A549 (cell line): ENCODE data around the gene CSPG4. TPM values are rescaled to one million over a fixed set of nuclear protein-coding genes. Genes with fewer than 3 reads are reported as not detected.
"Not testable (repeated sequence)": the region's sequence is repeated elsewhere in the genome, so short reads cannot be mapped to it uniquely, and the experiment has no call there.

Source experiments
- ATAC-seq, 2 experiments: fragments of 200-7000 bp in 1 of 2; fragments of >200 bp in 1 of 2; cut with Nextera tagmentation in 1 of 2; cut with Tn5 transposase in 1 of 2; 3 replicates each; pipeline versions ENCODE4 v1.8.0 to v1.9.1; 2018 to 2020; ENCODE audit warnings: mild to moderate bottlenecking in 1 of 2, moderate library complexity in 1 of 2
- CTCF ChIA-PET: fragments of 300-600 bp; sonication (Branson Sonifier 250); formaldehyde crosslinking; extraction: SDS; loops from one replicate; lab custom pipeline; 2021; ENCODE audit warnings: antibody characterized with exemption, inconsistent platforms; lab: Yijun Ruan, JAX
- POLR2A ChIA-PET: fragments of 350-600 bp; formaldehyde crosslinking; extraction: SDS; loops from one replicate; lab custom pipeline; 2021; ENCODE audit warnings: antibody characterized with exemption, inconsistent platforms; lab: Yijun Ruan, JAX
- DNase-seq, 2 experiments: peaks; one replicate each; pipeline versions ENCODE4 v3.0.0 to v3.0.0-alpha.2; 2011 to 2016; ENCODE audit warnings: low read depth in 1 of 2, low spot score in 1 of 2
- FAIRE-seq: peaks from 2 replicates; lab custom pipeline; 2011; peaks lifted over from hg19 to GRCh38; lab: Jason Lieb, UNC
- H3K27ac ChIP-seq, 2 experiments: fragments of >200 bp; sonication (Bioruptor Twin); formaldehyde crosslinking; 3 replicates each; pipeline ENCODE4 v1.5.1; 2016 to 2017
- H3K4me1 ChIP-seq: fragments of >200 bp; sonication (Bioruptor Twin); formaldehyde crosslinking; 3 replicates; pipeline ENCODE4 v1.6.1; 2016
- H3K4me2 ChIP-seq: fragments of >200 bp; sonication (Bioruptor Twin); formaldehyde crosslinking; 3 replicates; pipeline ENCODE4 v1.6.1; 2016
- H3K4me3 ChIP-seq: fragments of >200 bp; sonication (Bioruptor Twin); formaldehyde crosslinking; 3 replicates; pipeline ENCODE4 v1.5.1; 2016
- H3K9me3 ChIP-seq: fragments of >200 bp; sonication (Bioruptor Twin); formaldehyde crosslinking; 3 replicates; pipeline ENCODE4 v1.6.1; 2016
- ATOH8 ChIP-seq: fragments of 250-450 bp; sonication (Bioruptor Pico); IDR thresholded peaks from 2 replicates; pipeline ENCODE4 v1.5.0; 2020; ENCODE audit warnings: low read depth, mild to moderate bottlenecking, moderate library complexity
- BCL3 ChIP-seq: fragments of >200 bp; sonication (Bioruptor Twin); formaldehyde crosslinking; IDR thresholded peaks from 3 replicates; pipeline ENCODE4 v1.6.1; 2016
- CHD4 ChIP-seq: fragments of 200-600 bp; sonication (generic); IDR thresholded peaks from 2 replicates; pipeline ENCODE4 v1.6.1; 2016; ENCODE audit warnings: antibody characterized with exemption, mild to moderate bottlenecking, borderline replicate concordance
- EHMT2 ChIP-seq: fragments of 200-600 bp; sonication (generic); IDR thresholded peaks from 2 replicates; pipeline ENCODE4 v1.6.1; 2016; ENCODE audit warnings: antibody characterized with exemption, low read depth, mild to moderate bottlenecking, moderate library complexity
- EP300 ChIP-seq, 2 experiments: fragments of >200 bp; sonication (Bioruptor Twin); formaldehyde crosslinking; IDR thresholded peaks; 2 replicates in 1 of 2; 3 replicates in 1 of 2; pipeline ENCODE4 v1.6.1; 2016 to 2017
- FOSB ChIP-seq: fragments of 250-450 bp; sonication (Bioruptor Pico); IDR thresholded peaks from 2 replicates; pipeline ENCODE4 v1.5.0; 2020; ENCODE audit warnings: mild to moderate bottlenecking, moderate library complexity
- FOSL2 ChIP-seq, 2 experiments: fragments of 450-650 bp in 1 of 2; fragments of >200 bp in 1 of 2; sonication (Bioruptor Twin) in 1 of 2; formaldehyde crosslinking; IDR thresholded peaks; 2 replicates each; pipeline versions ENCODE4 v1.5.0 to v1.6.1; 2016 to 2020; ENCODE audit warnings: mild to moderate bottlenecking in 1 of 2, moderate library complexity in 1 of 2
- FOXS1 ChIP-seq: fragments of 250-450 bp; sonication (Bioruptor Pico); IDR thresholded peaks from 2 replicates; pipeline ENCODE4 v1.5.0; 2020; ENCODE audit warnings: mild to moderate bottlenecking, moderate library complexity
- JUNB ChIP-seq: fragments of >200 bp; sonication (Bioruptor Twin); formaldehyde crosslinking; IDR thresholded peaks from 2 replicates; pipeline ENCODE4 v1.6.1; 2016
- KDM1A ChIP-seq: fragments of 200-600 bp; sonication (generic); IDR thresholded peaks from 2 replicates; pipeline ENCODE4 v1.6.1; 2016; ENCODE audit warnings: low read depth, mild to moderate bottlenecking
- MYC ChIP-seq: IDR thresholded peaks from 2 replicates; pipeline ENCODE4 v1.6.1; 2012; ENCODE audit warnings: mild to moderate bottlenecking, inconsistent platforms, low read length, improper control_type of control experiment, borderline replicate concordance
- NFE2L2 ChIP-seq: fragments of 150-350 bp; conservative IDR thresholded peaks from 2 replicates; pipeline ENCODE4 v1.6.1; 2014; ENCODE audit warnings: low read length
- NPAS2 ChIP-seq: fragments of 250-450 bp; sonication (Bioruptor Pico); IDR thresholded peaks from 2 replicates; pipeline ENCODE4 v1.8.0; 2022; ENCODE audit warnings: mild to moderate bottlenecking, moderate library complexity, borderline replicate concordance
- PBX3 ChIP-seq: IDR thresholded peaks from 2 replicates; pipeline ENCODE4 v1.6.1; 2012
- PHF8 ChIP-seq: fragments of 200-600 bp; sonication (generic); IDR thresholded peaks from 2 replicates; pipeline ENCODE4 v1.6.1; 2016; ENCODE audit warnings: low read depth, mild to moderate bottlenecking, antibody characterized with exemption, moderate library complexity, borderline replicate concordance
- ZNF302 ChIP-seq: fragments of 250-450 bp; sonication (Bioruptor Pico); IDR thresholded peaks from 2 replicates; pipeline ENCODE4 v1.9.0; 2021; ENCODE audit warnings: inconsistent platforms, mild to moderate bottlenecking, moderate library complexity
- WGBS: methylation state at CpG from one replicate; pipeline ENCODE4 v1.1.6; 2017; ENCODE audit errors: missing lambda C conversion rate; 5-methylcytosine and 5-hydroxymethylcytosine counted together
- polyA plus RNA-seq, 4 experiments: library from polyadenylated mRNA; depleted of rRNA in 3 of 4; stranded (reverse); fragments of >200 nt; fragmentation: RNase III in 1 of 4; extraction: RNeasy Plus Mini Kit Qiagen cat#74134 plus additional on column Dnase treatment in 1 of 4; gene quantifications; 2 replicates in 3 of 4; 3 replicates in 1 of 4; pipeline ENCODE4 v1.2.3, GENCODE V29; 2011 to 2017

Gene CSPG4
- polyA plus RNA-seq, 2 of the 4 experiments (the other 2 are of a cell fraction), result 0.01 to 0.06 TPM

- POLR2A ChIA-PET, result no interaction called here
- Histone ChIP-seq H3K4me1 (peaks cover 2% of the 10 kb centered on the region; the same call in 1 of the 3 replicates), H3K27ac (no peak overlapping the region), H3K9me3 (no peaks in the 10 kb centered on the region), H3K4me2 (no peak overlapping the region), H3K4me3 (no peak overlapping the region)
- CTCF ChIA-PET, result interaction anchor here (0.8 to 3.9 kb wide), 6 partner anchors 9 to 242 kb away, joined by 3 to 18 read pairs (median 4); no protein-coding TSS in a partner anchor
- no peak for DNase-seq
- WGBS, result 65% methylated on average over 10 of the region's 10 CpGs
- no peak for FAIRE-seq
- no peak; a peak in 1 of 6 replicates for ATAC-seq
- TF ChIP-seq NPAS2, result no peak
- no peak for TF ChIP-seq FOSB (CRISPR knock-in tag)
- TF ChIP-seq FOSL2 (IDR thresholded peaks at IDR 0.05), result no peak
- TF ChIP-seq FOSL2 (CRISPR knock-in tag; IDR thresholded peaks at IDR 0.05), result no peak
- no peak for TF ChIP-seq EHMT2
- TF ChIP-seq EP300 (IDR thresholded peaks at IDR 0.05), result no peak
- no peak for TF ChIP-seq ATOH8 (CRISPR knock-in tag)
- no peak for TF ChIP-seq ZNF302 (CRISPR knock-in tag)
- no peak for TF ChIP-seq FOXS1
- TF ChIP-seq PBX3, result no peak
- no peak for TF ChIP-seq PHF8
- TF ChIP-seq BCL3, result no peak
Observed at GRCh38 chr15:75750261-75751050, 37.8 kb upstream of the CSPG4 start.

GRCh38 chr15:75749820-75750219 lies 37.2 kb upstream of the CSPG4 start:
- ChIA-PET CTCF (interaction anchor here (1.3 to 3.9 kb wide), 2 partner anchors 52 to 64 kb away, joined by 3 to 18 read pairs; no protein-coding TSS in a partner anchor), POLR2A (no interaction called here)
- no peak for DNase-seq
- Histone ChIP-seq H3K4me1 (peaks cover 5% of the 10 kb centered on the region; the same call in 1 of the 3 replicates), H3K27ac (no peak overlapping the region), H3K9me3 (no peaks in the 10 kb centered on the region), H3K4me3 (no peak overlapping the region), H3K4me2 (no peak overlapping the region)
- FAIRE-seq, result no peak
- TF ChIP-seq CHD4, result no peak
- TF ChIP-seq JUNB, result no peak
- TF ChIP-seq PBX3, result no peak
- TF ChIP-seq NFE2L2, result no peak
- TF ChIP-seq KDM1A, result no peak
- TF ChIP-seq MYC, result no peak
- no peak for ATAC-seq
- 65% methylated on average over 4 of the region's 4 CpGs for WGBS

GRCh38 chr15:75748882-75749281 lies 36.2 kb upstream of the CSPG4 start:
- H3K27ac ChIP-seq, H3K4me1 ChIP-seq, H3K4me3 ChIP-seq, CTCF ChIA-PET, ATAC-seq, H3K9me3 ChIP-seq, DNase-seq, FAIRE-seq, H3K4me2 ChIP-seq: not testable (repeated sequence)
- POLR2A ChIA-PET, result interaction anchor here (1.0 kb wide), 1 partner anchor 10 kb away, joined by 3 read pairs; no protein-coding TSS in a partner anchor
- WGBS, result 54% methylated on average over 3 of the region's 10 CpGs

GRCh38 chr15:75747121-75747520 lies 34.5 kb upstream of the CSPG4 start:
- H3K4me3 ChIP-seq, H3K27ac ChIP-seq, FAIRE-seq, ATAC-seq, H3K4me1 ChIP-seq, POLR2A ChIA-PET, DNase-seq, H3K9me3 ChIP-seq, H3K4me2 ChIP-seq: not testable (repeated sequence)
- CTCF ChIA-PET, result interaction anchor here (0.7 to 1.0 kb wide), 2 partner anchors 12 to 107 kb away, joined by 3 to 4 read pairs; partner anchors contain the start of gene IMP3
- 84% methylated on average over 5 of the region's 5 CpGs for WGBS
